ENCODE results near the gene GLS2. TPM values are rescaled to one million over a fixed set of nuclear protein-coding genes. Genes with fewer than 3 reads are reported as not detected.

The GLS2 gene
- total and polyA plus RNA-seq, 2 experiments from 2014 or later, result 1.2 to 1.4 TPM

GRCh38 chr12:56522411-56523193 lies 34.6 kb upstream of the GLS2 start:
- peaks cover 14% of the 10 kb centered on the region for H3K4me1 ChIP-seq (ENCODE audit: low read depth)
- H3K4me3 ChIP-seq, result peak overlapping the region; percentile 74
- H3K27me3 ChIP-seq, result no peaks in the 10 kb centered on the region
- no peaks in the 10 kb centered on the region for H3K9me3 ChIP-seq (ENCODE audit: low read depth)
- TF ChIP-seq, protein P1, sequence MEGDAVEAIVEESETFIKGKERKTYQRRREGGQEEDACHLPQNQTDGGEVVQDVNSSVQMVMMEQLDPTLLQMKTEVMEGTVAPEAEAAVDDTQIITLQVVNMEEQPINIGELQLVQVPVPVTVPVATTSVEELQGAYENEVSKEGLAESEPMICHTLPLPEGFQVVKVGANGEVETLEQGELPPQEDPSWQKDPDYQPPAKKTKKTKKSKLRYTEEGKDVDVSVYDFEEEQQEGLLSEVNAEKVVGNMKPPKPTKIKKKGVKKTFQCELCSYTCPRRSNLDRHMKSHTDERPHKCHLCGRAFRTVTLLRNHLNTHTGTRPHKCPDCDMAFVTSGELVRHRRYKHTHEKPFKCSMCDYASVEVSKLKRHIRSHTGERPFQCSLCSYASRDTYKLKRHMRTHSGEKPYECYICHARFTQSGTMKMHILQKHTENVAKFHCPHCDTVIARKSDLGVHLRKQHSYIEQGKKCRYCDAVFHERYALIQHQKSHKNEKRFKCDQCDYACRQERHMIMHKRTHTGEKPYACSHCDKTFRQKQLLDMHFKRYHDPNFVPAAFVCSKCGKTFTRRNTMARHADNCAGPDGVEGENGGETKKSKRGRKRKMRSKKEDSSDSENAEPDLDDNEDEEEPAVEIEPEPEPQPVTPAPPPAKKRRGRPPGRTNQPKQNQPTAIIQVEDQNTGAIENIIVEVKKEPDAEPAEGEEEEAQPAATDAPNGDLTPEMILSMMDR (IDR thresholded peaks at IDR 0.05; ENCODE audit: low read depth, low read length), result no peak
- DNase-seq (ENCODE audit: low read depth in 1 of 2, low spot score in 1 of 2), result peak; percentile 5 to 32
- no peaks in the 10 kb centered on the region for H3K36me3 ChIP-seq
- peak overlapping the region; percentile 88 for H3K27ac ChIP-seq

GRCh38 chr12:56521590-56522371 lies 33.8 kb upstream of the GLS2 start, which contains the start of gene RBMS2:
Gene RBMS2, plus strand, starts transcription at chr12:56521820. Its CDS starts 204 bp downstream, at chr12:56522024.
- H3K36me3 ChIP-seq, result no peaks in the 10 kb centered on the region
- H3K27ac ChIP-seq, result peak within 1 kb of the TSS; percentile 88
- peak within 1 kb of the TSS; percentile 74 for H3K4me3 ChIP-seq
- TF ChIP-seq, protein P1 (IDR thresholded peaks at IDR 0.05; ENCODE audit: low read depth, low read length), result no peak
- H3K9me3 ChIP-seq (ENCODE audit: low read depth), result no peaks in the 10 kb centered on the region
- H3K4me1 ChIP-seq (ENCODE audit: low read depth), result peaks cover 14% of the 10 kb centered on the region
- H3K27me3 ChIP-seq, result no peaks in the 10 kb centered on the region
- peak; percentile 91 to 96 for DNase-seq (ENCODE audit: low read depth in 1 of 2, low spot score in 1 of 2)

- TF ChIP-seq, protein P1 (IDR thresholded peaks at IDR 0.05; ENCODE audit: low read depth, low read length), result no peak
- peaks cover 14% of the 10 kb centered on the region for H3K4me1 ChIP-seq (ENCODE audit: low read depth)
- no peak for DNase-seq (ENCODE audit: low read depth in 1 of 2, low spot score in 1 of 2)
- peak overlapping the region; percentile 74 for H3K4me3 ChIP-seq
- no peaks in the 10 kb centered on the region for H3K9me3 ChIP-seq (ENCODE audit: low read depth)
- H3K27me3 ChIP-seq, result no peaks in the 10 kb centered on the region
- H3K36me3 ChIP-seq, result no peaks in the 10 kb centered on the region
- peak overlapping the region; percentile 88 for H3K27ac ChIP-seq
Observed at GRCh38 chr12:56521209-56521589, 33.2 kb upstream of the GLS2 start.

DNA sequence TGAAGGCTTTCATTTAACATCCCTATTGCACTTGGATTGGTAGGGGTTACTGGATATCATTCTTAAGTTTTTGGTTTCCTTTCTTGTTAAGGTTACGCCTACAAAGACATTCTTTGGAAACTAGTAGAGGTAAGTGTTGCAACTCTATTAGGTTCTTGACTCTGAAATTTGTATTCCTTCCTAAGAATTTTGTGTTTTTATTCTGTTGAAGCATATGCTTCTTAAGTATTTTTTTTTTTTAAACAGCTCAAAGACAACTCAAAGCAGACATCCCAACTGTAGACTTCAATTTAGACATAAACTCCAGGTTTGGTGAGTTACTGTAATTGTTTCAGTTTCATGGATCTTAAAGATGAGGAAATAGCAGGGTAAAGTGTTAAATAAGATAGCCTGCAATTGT lies 32.5 kb upstream of the GLS2 start:
- Histone ChIP-seq H3K27ac (no peak overlapping the region), H3K9me3 (ENCODE audit: low read depth) (no peaks in the 10 kb centered on the region)
- TF ChIP-seq, protein P1 (IDR thresholded peaks at IDR 0.05; ENCODE audit: low read depth, low read length), result no peak

DNA sequence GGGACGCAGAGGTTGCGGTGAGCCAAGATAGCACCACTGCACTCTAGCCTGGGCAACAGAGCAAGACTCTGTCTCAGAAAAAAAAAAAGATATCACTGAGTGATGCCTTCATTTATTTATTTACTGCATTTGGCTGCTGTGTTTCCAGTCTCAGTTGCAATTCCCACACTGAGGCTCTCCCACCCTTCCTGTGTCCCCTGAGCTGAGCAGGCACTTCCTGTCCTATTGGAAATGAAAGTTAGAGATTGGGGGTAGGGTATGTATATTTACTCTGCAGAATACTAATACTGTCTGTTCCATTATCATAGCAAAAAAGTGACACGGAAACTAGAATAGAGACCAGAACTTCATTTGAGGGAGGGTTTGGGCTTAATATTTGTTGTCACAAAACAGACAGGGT lies 32.1 kb upstream of the GLS2 start:
- TF ChIP-seq, protein P1 (IDR thresholded peaks at IDR 0.05; ENCODE audit: low read depth, low read length), result no peak
- H3K9me3 ChIP-seq (ENCODE audit: low read depth), result no peaks in the 10 kb centered on the region
- DNase-seq (ENCODE audit: low read depth in 1 of 2, low spot score in 1 of 2), result peak in 1 of 2 donors; percentile 31
- H3K27ac ChIP-seq, result no peak overlapping the region
- no peaks in the 10 kb centered on the region for H3K36me3 ChIP-seq
- peaks cover 14% of the 10 kb centered on the region for H3K4me1 ChIP-seq (ENCODE audit: low read depth)
- no peaks in the 10 kb centered on the region for H3K27me3 ChIP-seq
- H3K4me3 ChIP-seq, result no peak overlapping the region

More for the DNA sequence above, 32.5 kb upstream of the GLS2 start:
- Histone ChIP-seq H3K27me3 (no peaks in the 10 kb centered on the region), H3K4me3 (no peak overlapping the region), H3K4me1 (ENCODE audit: low read depth) (peaks cover 14% of the 10 kb centered on the region), H3K36me3 (no peaks in the 10 kb centered on the region)
- DNase-seq (ENCODE audit: low read depth in 1 of 2, low spot score in 1 of 2), result peak in 1 of 2 donors; percentile 58
